Ishikawa (cell line): Measurements from ENCODE around the gene RMP24.

Experiments
- CEBPB ChIP-seq: IDR thresholded peaks from 2 replicates; pipeline ENCODE4 v1.6.1; 2012
- CREB1 ChIP-seq: IDR thresholded peaks from 2 replicates; pipeline ENCODE4 v1.6.1; 2012; ENCODE audit warnings: low read depth
- EGR1 ChIP-seq: IDR thresholded peaks from 2 replicates; pipeline ENCODE4 v1.6.1; 2012
- EP300 ChIP-seq: IDR thresholded peaks from 2 replicates; pipeline ENCODE4 v1.6.1; 2012; ENCODE audit warnings: borderline replicate concordance
- FOXM1 ChIP-seq: IDR thresholded peaks from 2 replicates; pipeline ENCODE4 v1.6.1; 2012; ENCODE audit warnings: low read depth, borderline replicate concordance
- NFIC ChIP-seq: IDR thresholded peaks from 2 replicates; pipeline ENCODE4 v1.6.1; 2012
- TAF1 ChIP-seq: IDR thresholded peaks from 2 replicates; pipeline ENCODE4 v1.6.1; 2012; ENCODE audit warnings: low read depth, mild to moderate bottlenecking
- YY1 ChIP-seq: IDR thresholded peaks from 2 replicates; pipeline ENCODE4 v1.6.1; 2012; ENCODE audit warnings: low read depth
- TF ChIP-seq, protein P1 (sequence below): IDR thresholded peaks from 2 replicates; pipeline ENCODE4 v1.6.1; 2012; ENCODE audit warnings: low read depth, mild to moderate bottlenecking
- TF ChIP-seq, protein P2 (sequence below): IDR thresholded peaks from 2 replicates; pipeline ENCODE4 v1.6.1; 2012

DNA sequence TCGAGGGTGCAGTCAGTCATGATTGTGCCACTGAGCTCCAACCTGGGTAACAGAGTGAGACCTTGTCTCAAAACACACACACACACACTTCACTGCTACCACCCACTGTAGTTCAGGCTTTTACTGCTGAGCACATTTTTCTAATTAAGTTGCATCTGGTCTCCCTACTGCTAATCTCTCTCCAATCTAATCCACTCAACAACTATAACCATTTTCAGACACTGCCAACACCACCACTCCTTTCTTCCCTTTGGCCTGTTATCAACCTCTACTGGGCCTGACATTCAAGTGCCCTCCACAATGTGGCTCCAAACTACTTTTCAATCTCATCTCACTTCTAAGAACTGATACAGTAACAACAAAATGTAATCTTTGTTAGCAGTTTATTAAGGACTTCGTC, 44.8 kb downstream of the RMP24 start:
- TF ChIP-seq YY1, result no peak
- TF ChIP-seq CEBPB, result no peak
- TF ChIP-seq EGR1, result no peak
- TF ChIP-seq EP300, result no peak
- TF ChIP-seq CREB1, result no peak
- TF ChIP-seq, protein P1, sequence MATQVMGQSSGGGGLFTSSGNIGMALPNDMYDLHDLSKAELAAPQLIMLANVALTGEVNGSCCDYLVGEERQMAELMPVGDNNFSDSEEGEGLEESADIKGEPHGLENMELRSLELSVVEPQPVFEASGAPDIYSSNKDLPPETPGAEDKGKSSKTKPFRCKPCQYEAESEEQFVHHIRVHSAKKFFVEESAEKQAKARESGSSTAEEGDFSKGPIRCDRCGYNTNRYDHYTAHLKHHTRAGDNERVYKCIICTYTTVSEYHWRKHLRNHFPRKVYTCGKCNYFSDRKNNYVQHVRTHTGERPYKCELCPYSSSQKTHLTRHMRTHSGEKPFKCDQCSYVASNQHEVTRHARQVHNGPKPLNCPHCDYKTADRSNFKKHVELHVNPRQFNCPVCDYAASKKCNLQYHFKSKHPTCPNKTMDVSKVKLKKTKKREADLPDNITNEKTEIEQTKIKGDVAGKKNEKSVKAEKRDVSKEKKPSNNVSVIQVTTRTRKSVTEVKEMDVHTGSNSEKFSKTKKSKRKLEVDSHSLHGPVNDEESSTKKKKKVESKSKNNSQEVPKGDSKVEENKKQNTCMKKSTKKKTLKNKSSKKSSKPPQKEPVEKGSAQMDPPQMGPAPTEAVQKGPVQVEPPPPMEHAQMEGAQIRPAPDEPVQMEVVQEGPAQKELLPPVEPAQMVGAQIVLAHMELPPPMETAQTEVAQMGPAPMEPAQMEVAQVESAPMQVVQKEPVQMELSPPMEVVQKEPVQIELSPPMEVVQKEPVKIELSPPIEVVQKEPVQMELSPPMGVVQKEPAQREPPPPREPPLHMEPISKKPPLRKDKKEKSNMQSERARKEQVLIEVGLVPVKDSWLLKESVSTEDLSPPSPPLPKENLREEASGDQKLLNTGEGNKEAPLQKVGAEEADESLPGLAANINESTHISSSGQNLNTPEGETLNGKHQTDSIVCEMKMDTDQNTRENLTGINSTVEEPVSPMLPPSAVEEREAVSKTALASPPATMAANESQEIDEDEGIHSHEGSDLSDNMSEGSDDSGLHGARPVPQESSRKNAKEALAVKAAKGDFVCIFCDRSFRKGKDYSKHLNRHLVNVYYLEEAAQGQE, result no peak
- TF ChIP-seq TAF1, result no peak
- TF ChIP-seq, protein P2, sequence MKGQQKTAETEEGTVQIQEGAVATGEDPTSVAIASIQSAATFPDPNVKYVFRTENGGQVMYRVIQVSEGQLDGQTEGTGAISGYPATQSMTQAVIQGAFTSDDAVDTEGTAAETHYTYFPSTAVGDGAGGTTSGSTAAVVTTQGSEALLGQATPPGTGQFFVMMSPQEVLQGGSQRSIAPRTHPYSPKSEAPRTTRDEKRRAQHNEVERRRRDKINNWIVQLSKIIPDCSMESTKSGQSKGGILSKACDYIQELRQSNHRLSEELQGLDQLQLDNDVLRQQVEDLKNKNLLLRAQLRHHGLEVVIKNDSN, result no peak
- TF ChIP-seq NFIC, result no peak
- TF ChIP-seq FOXM1, result no peak
